Endothelial cell of umbilical vein (primary cell): ENCODE measurements around the gene HOXC9. TPM values are rescaled to one million over a fixed set of nuclear protein-coding genes. Genes with fewer than 3 reads are reported as not detected.

Source experiments
- BruUV-seq: library from RNA; stranded (reverse); fragments of 400-500 nt; replicated peaks from 2 replicates; lab custom pipeline; 2021; lab: Mats Ljungman, UMichigan
- CTCF ChIA-PET: fragments of 300-600, 350-600 bp; sonication (Branson Sonifier 250); formaldehyde crosslinking; loops from one replicate; lab custom pipeline; 2021; ENCODE audit warnings: antibody characterized with exemption, inconsistent platforms; lab: Charles Lee
- POLR2A ChIA-PET: fragments of 300-600, 350-600 bp; sonication (Branson Sonifier 250); formaldehyde crosslinking; loops from one replicate; lab custom pipeline; 2021; ENCODE audit warnings: antibody characterized with exemption, inconsistent platforms; lab: Charles Lee
- DNase-seq: peaks from one replicate; pipeline ENCODE4 v3.0.0-alpha.2; 2011; ENCODE audit warnings: low read depth, low spot score
- FAIRE-seq: peaks from 2 replicates; lab custom pipeline; 2011; peaks lifted over from hg19 to GRCh38; lab: Jason Lieb, UNC
- H2AFZ ChIP-seq: 2 replicates; pipeline ENCODE4 v1.6.0; 2012; ENCODE audit warnings: low read depth, low read length, control low read depth, inconsistent platforms
- H3K27ac ChIP-seq: 2 replicates; pipeline ENCODE4 v1.5.1; 2011; ENCODE audit warnings: low read depth, mild to moderate bottlenecking, control low read depth, low read length, moderate library complexity; ENCODE audit not compliant: insufficient read depth
- H3K27me3 ChIP-seq, 2 experiments: 2 replicates each; pipeline versions ENCODE4 v1.6.0 to v1.6.1; 2011; ENCODE audit warnings: low read length in 2 of 2, mixed read lengths in 1 of 2; ENCODE audit not compliant: control insufficient read depth in 2 of 2, insufficient read depth in 2 of 2
- H3K36me3 ChIP-seq, 2 experiments: 2 replicates in 1 of 2; 3 replicates in 1 of 2; pipeline ENCODE4 v1.5.1; 2011; ENCODE audit warnings: low read length in 2 of 2, mild to moderate bottlenecking in 1 of 2, moderate library complexity in 1 of 2; ENCODE audit not compliant: control insufficient read depth in 2 of 2, insufficient read depth in 2 of 2; ENCODE audit errors: extremely low read depth in 1 of 2
- H3K4me1 ChIP-seq: 3 replicates; pipeline ENCODE4 v1.5.1; 2011; ENCODE audit warnings: mild to moderate bottlenecking, low read length; ENCODE audit not compliant: control insufficient read depth, insufficient read depth; ENCODE audit errors: extremely low read depth
- H3K4me2 ChIP-seq: 2 replicates; pipeline ENCODE4 v1.6.1; 2011; ENCODE audit warnings: low read length, control low read depth, mixed read lengths; ENCODE audit not compliant: insufficient read depth
- H3K4me3 ChIP-seq, 3 experiments: fragments of 200-600 bp in 1 of 3; sonication (generic), shearing (Covaris generic) in 1 of 3; replicated peaks in 1 of 3; 2 replicates each; pipeline ENCODE4 v1.5.1; 2011 to 2016; ENCODE audit warnings: control low read depth in 3 of 3, low read length in 3 of 3, mild to moderate bottlenecking in 2 of 3, inconsistent platforms in 1 of 3, low read depth in 1 of 3, moderate library complexity in 1 of 3; ENCODE audit not compliant: insufficient read depth in 1 of 3
- H3K79me2 ChIP-seq: 2 replicates; pipeline ENCODE4 v1.6.0; 2012; ENCODE audit warnings: low read length, inconsistent platforms; ENCODE audit not compliant: control insufficient read depth, insufficient read depth
- H3K9ac ChIP-seq: replicated peaks from 2 replicates; pipeline ENCODE3; 2011; ENCODE audit warnings: low read length, control low read depth; ENCODE audit not compliant: insufficient read depth; ENCODE audit errors: extremely low read depth
- H3K9me1 ChIP-seq: replicated peaks from 3 replicates; pipeline ENCODE4 v1.6.0; 2011; ENCODE audit warnings: mild to moderate bottlenecking, low read length; ENCODE audit not compliant: control insufficient read depth, insufficient read depth; ENCODE audit errors: extremely low read depth
- H3K9me3 ChIP-seq: replicated peaks from 2 replicates; pipeline ENCODE4 v1.5.1; 2012; ENCODE audit warnings: low read length, inconsistent platforms; ENCODE audit not compliant: control insufficient read depth, insufficient read depth
- H4K20me1 ChIP-seq: replicated peaks from 2 replicates; pipeline ENCODE3; 2011; ENCODE audit warnings: mild to moderate bottlenecking, low read length; ENCODE audit not compliant: control insufficient read depth, insufficient read depth; ENCODE audit errors: extremely low read depth
- EZH2 ChIP-seq: IDR thresholded peaks from 2 replicates; pipeline ENCODE4 v1.6.1; 2012; ENCODE audit warnings: borderline replicate concordance, low read depth, mild to moderate bottlenecking, moderate library complexity, low read length, inconsistent platforms; ENCODE audit not compliant: severe bottlenecking
- FOS ChIP-seq: IDR thresholded peaks from 2 replicates; pipeline ENCODE4 v1.6.1; 2011; ENCODE audit warnings: mild to moderate bottlenecking, low read length, moderate library complexity, borderline replicate concordance; ENCODE audit not compliant: insufficient read depth
- JUN ChIP-seq: IDR thresholded peaks from 2 replicates; pipeline ENCODE4 v1.6.1; 2011; ENCODE audit warnings: borderline replicate concordance, low read depth; ENCODE audit not compliant: insufficient read length, insufficient read depth
- MYC ChIP-seq: IDR thresholded peaks from one replicate; pipeline ENCODE4 v1.6.1; 2011; ENCODE audit warnings: mild to moderate bottlenecking, low read depth, low read length
- POLR2A ChIP-seq: IDR thresholded peaks from 2 replicates; pipeline ENCODE4 v1.6.1; 2012; ENCODE audit warnings: low read depth, mild to moderate bottlenecking, control low read depth, low read length
- POLR2AphosphoS5 ChIP-seq: IDR thresholded peaks from 2 replicates; pipeline ENCODE4 v1.6.1; 2012; ENCODE audit warnings: low read depth, mild to moderate bottlenecking, control low read depth, low read length, moderate library complexity; ENCODE audit not compliant: insufficient read depth
- dilution Hi-C: fragments of 300-500 bp; cut with MboI; formaldehyde crosslinking; loops from one replicate; pipeline ENCODE4 v1.15.0; 2019; ENCODE audit warnings: low sequenced_read_pairs; ENCODE audit not compliant: extremely low pct_ligation_motif_present
- intact Hi-C: fragments of 100-400 bp; cut with micrococcal nuclease; formaldehyde crosslinking; loops from one replicate; pipeline ENCODE4 v1.10.0; 2022
- polyA plus RNA-seq, 4 experiments: library from polyadenylated mRNA; depleted of rRNA in 3 of 4; stranded (reverse) in 3 of 4; unstranded in 1 of 4; fragments of >200 nt; gene quantifications; 2 replicates each; pipeline versions ENCODE4 v1.2.1 to v1.2.3, GENCODE V29; 2011 to 2012; ENCODE audit warnings: missing spikeins in 1 of 4
- total RNA-seq: library from RNA; stranded (reverse); gene quantifications from 2 replicates; pipeline ENCODE4 v1.2.3, GENCODE V29; 2021
- TF ChIP-seq, protein P1 (sequence below), 2 donors: IDR thresholded peaks; 1 replicate in 1 of 2; 2 replicates in 1 of 2; pipeline ENCODE4 v1.5.1; 2011; ENCODE audit warnings: low read length in 2 of 2, mild to moderate bottlenecking in 2 of 2, moderate library complexity in 2 of 2, control low read depth in 1 of 2, inconsistent platforms in 1 of 2, low read depth in 1 of 2; ENCODE audit not compliant: insufficient read depth in 1 of 2; ENCODE audit errors: extremely low read depth in 1 of 2
- TF ChIP-seq, protein P2 (sequence below): IDR thresholded peaks from 2 replicates; pipeline ENCODE4 v1.6.1; 2011; ENCODE audit not compliant: insufficient read depth, insufficient read length

Gene HOXC9
- total and polyA plus RNA-seq, 2 donors (not counting 3 experiments of a cell fraction or from before 2014, with no cell fraction given), result 0.40 to 0.58 TPM

DNA sequence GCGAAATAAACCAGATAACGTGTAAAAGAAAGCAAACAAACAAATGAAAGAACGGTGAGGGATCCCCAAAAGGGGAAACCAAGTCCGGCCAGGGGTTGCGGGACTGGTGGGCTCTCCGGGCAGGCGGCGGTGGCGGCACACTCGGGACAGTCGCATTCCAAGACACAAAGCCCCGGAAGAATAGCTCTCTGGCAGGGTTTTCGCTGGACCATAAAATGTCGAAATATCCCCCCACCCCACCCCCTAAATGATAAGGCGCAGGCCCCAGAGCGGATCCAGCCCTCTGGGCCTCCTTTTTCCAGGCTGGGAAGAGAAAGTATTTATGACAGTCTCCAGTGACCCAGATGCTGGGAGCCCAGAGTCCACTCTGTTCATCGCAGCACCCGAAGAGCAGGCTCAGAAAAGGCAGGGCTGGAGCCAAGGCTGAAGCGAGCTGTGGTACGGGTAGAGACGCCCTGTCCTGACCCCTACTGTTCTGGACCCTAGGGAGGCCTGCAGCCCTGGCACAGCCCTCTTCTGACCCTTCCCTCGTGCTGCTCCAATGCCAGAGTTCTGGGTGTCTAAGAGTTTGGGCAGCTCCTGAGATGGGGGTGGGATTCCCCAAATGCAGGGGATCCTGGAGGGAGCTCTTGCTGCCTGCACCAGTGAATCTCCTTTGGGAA is 6.7 kb downstream of the HOXC9 start:
- Histone ChIP-seq H3K9me3 (no peaks in the 10 kb centered on the region), H3K27me3 (peaks cover 80 to 89% of the 10 kb centered on the region in 2 experiments), H3K27ac (no peak overlapping the region), H3K9ac (no peak overlapping the region), H3K4me2 (no peak overlapping the region), H3K4me1 (no peaks in the 10 kb centered on the region), H4K20me1 (no peaks in the 10 kb centered on the region), H3K4me3 (no peak overlapping the region), H2AFZ (no peak overlapping the region), H3K9me1 (no peaks in the 10 kb centered on the region), H3K79me2 (no peaks in the 10 kb centered on the region), H3K36me3 (no peaks in the 10 kb centered on the region)
- TF ChIP-seq JUN (no peak), POLR2AphosphoS5 (no peak), POLR2A (no peak), EZH2 (no peak), MYC (no peak), FOS (no peak)
- TF ChIP-seq, protein P1, sequence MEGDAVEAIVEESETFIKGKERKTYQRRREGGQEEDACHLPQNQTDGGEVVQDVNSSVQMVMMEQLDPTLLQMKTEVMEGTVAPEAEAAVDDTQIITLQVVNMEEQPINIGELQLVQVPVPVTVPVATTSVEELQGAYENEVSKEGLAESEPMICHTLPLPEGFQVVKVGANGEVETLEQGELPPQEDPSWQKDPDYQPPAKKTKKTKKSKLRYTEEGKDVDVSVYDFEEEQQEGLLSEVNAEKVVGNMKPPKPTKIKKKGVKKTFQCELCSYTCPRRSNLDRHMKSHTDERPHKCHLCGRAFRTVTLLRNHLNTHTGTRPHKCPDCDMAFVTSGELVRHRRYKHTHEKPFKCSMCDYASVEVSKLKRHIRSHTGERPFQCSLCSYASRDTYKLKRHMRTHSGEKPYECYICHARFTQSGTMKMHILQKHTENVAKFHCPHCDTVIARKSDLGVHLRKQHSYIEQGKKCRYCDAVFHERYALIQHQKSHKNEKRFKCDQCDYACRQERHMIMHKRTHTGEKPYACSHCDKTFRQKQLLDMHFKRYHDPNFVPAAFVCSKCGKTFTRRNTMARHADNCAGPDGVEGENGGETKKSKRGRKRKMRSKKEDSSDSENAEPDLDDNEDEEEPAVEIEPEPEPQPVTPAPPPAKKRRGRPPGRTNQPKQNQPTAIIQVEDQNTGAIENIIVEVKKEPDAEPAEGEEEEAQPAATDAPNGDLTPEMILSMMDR (IDR thresholded peaks at IDR 0.05; ENCODE audit: extremely low read depth in 1 of 2, insufficient read depth in 1 of 2, low read depth in 1 of 2, low read length in 2 of 2), result no peak
- TF ChIP-seq, protein P2, sequence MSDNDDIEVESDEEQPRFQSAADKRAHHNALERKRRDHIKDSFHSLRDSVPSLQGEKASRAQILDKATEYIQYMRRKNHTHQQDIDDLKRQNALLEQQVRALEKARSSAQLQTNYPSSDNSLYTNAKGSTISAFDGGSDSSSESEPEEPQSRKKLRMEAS, result no peak
- FAIRE-seq (no peak), DNase-seq (no peak)
- intact Hi-C loops, result loop anchor here (1.0 to 10.0 kb wide), 4 partner anchors 185 to 358 kb away; partner anchors contain the start of gene GPR84
- POLR2A ChIA-PET, result no interaction called here
- CTCF ChIA-PET, result interaction anchor here (1.0 to 17.0 kb wide), 17 partner anchors 10 to 373 kb away, joined by 3 to 616 read pairs (median 5); partner anchors contain the start of genes HOXC10, HOXC5, HOXC6 and SMUG1
- BruUV-seq, result no TSS peak
- dilution Hi-C loops, result no loop called here
